GM12874 (cell line): ENCODE measurements around the gene TMEM184B.

Source experiments
- CTCF ChIP-seq: IDR thresholded peaks from 2 replicates; pipeline ENCODE4 v1.5.1; 2011; ENCODE audit warnings: low read depth, mild to moderate bottlenecking, control low read depth, low read length, moderate library complexity; ENCODE audit not compliant: insufficient read depth

TMEM184B gene

GRCh38 chr22:38203090-38203810 is 69.6 kb downstream of the TMEM184B start:
- no peak for TF ChIP-seq CTCF

GRCh38 chr22:38202437-38203089 is 70.2 kb downstream of the TMEM184B start:
- 0 out of 2 replicates have a peak, but pooled peaks have one; percentile 31 for TF ChIP-seq CTCF

- TF ChIP-seq CTCF, result no peak
Measured at GRCh38 chr22:38201711-38202436, 70.9 kb downstream of the TMEM184B start, which contains the start of gene MAFF. MAFF (plus strand) TSS chr22:38201994; CDS start chr22:38213854, 11,860 bp downstream.

GRCh38 chr22:38201371-38201710 is 71.5 kb downstream of the TMEM184B start:
- TF ChIP-seq CTCF, result no peak

- TF ChIP-seq CTCF, result no peak
Measured at GRCh38 chr22:38199826-38200559, 72.8 kb downstream of the TMEM184B start.

GRCh38 chr22:38196791-38197419 is 75.9 kb downstream of the TMEM184B start:
- TF ChIP-seq CTCF, result no peak
